Heart left ventricle (tissue), 16 donors: ENCODE measurements around the gene UBAP2. TPM values are rescaled to one million over a fixed set of nuclear protein-coding genes. Genes with fewer than 3 reads are reported as not detected.

Experiments used
- ATAC-seq, 4 donors: fragments of 200-7000 bp; cut with Tn5 transposase; one replicate each; pipeline ENCODE4 v1.9.1; 2020 to 2022; ENCODE audit warnings: moderate library complexity in 4 of 4, mild to moderate bottlenecking in 3 of 4, moderate number of reproducible peaks in 1 of 4
- DNase-seq, 5 donors: peaks; one replicate each; pipeline ENCODE4 v3.0.0-alpha.2; 2020
- H3K27ac ChIP-seq, 12 donors: fragments of 200-600 bp; sonication (generic) in 4 of 12; one replicate each; pipeline versions ENCODE4 v1.5.0 to v1.8.0; 2016 to 2022; ENCODE audit warnings: mild to moderate bottlenecking in 2 of 12
- H3K27me3 ChIP-seq, 9 donors: fragments of 200-600 bp; sonication (generic) in 2 of 9; one replicate each; pipeline versions ENCODE4 v1.5.1 to v1.8.0; 2016 to 2022; ENCODE audit warnings: mild to moderate bottlenecking in 3 of 9
- H3K36me3 ChIP-seq, 9 donors: fragments of 200-600 bp; sonication (generic) in 2 of 9; one replicate each; pipeline versions ENCODE4 v1.5.0 to v1.8.0; 2018 to 2022; ENCODE audit warnings: mild to moderate bottlenecking in 2 of 9
- H3K4me1 ChIP-seq, 12 donors: fragments of 200-600 bp; sonication (generic) in 4 of 12; one replicate each; pipeline versions ENCODE4 v1.5.0 to v1.8.0; 2016 to 2022; ENCODE audit warnings: mild to moderate bottlenecking in 3 of 12
- H3K4me3 ChIP-seq, 12 donors: fragments of 200-600 bp; sonication (generic) in 4 of 12; one replicate each; pipeline versions ENCODE4 v1.5.0 to v1.8.0; 2017 to 2022; ENCODE audit warnings: mild to moderate bottlenecking in 9 of 12, moderate library complexity in 4 of 12
- H3K9me3 ChIP-seq, 12 donors: fragments of 200-600 bp; sonication (generic) in 4 of 12; one replicate each; pipeline versions ENCODE4 v1.5.0 to v1.8.0; 2016 to 2022; ENCODE audit warnings: mild to moderate bottlenecking in 1 of 12
- POLR2A ChIP-seq, 2 donors: fragments of 450-650 bp; IDR thresholded peaks; one replicate each; pipeline ENCODE4 v1.6.1; 2017; ENCODE audit warnings: antibody characterized with exemption in 2 of 2, mild to moderate bottlenecking in 2 of 2, moderate library complexity in 2 of 2
- WGBS, 4 donors: extraction: QIAGEN DNeasy Blood & Tissue Kit in 2 of 4; methylation state at CpG; one replicate each; pipeline versions ENCODE4 v1.1.5 to v1.1.7; 2013 to 2018; 5-methylcytosine and 5-hydroxymethylcytosine counted together
- intact Hi-C, 10 donors: fragments of 100-400 bp; cut with DNase I; formaldehyde crosslinking; loops; one replicate each; pipeline versions ENCODE4 v1.11.1 to v1.14.2; 2022
- polyA plus RNA-seq, 2 donors: library from polyadenylated mRNA; stranded (reverse); fragments of 200-250 nt; gene quantifications; one replicate each; pipeline ENCODE4 v1.2.3, GENCODE V29; 2013
- total RNA-seq, 9 donors: library from RNA; depleted of rRNA in 2 of 9; stranded (reverse); fragments of >200 nt in 2 of 9; fragmentation: NEBNext Ultra II Directional in 3 of 9; extraction: Animal tissue kit (Norgen Biotek cat#: 25700) in 3 of 9; gene quantifications; one replicate each; pipeline versions ENCODE4 v1.1.0 to v1.2.4, GENCODE V29; 2016 to 2023
- TF ChIP-seq, protein P1 (sequence below), 12 donors: fragments of 200-600 bp; sonication (generic) in 4 of 12; IDR thresholded peaks; one replicate each; pipeline versions ENCODE4 v1.5.0 to v1.8.0; 2018 to 2022; ENCODE audit warnings: antibody characterized with exemption in 12 of 12, mild to moderate bottlenecking in 5 of 12
- donor health status: ischemic (EF 13 %, LVEDD 7.1; RV severe dilation, severe dysfunction).
- donor health status: healthy with polysubstance abuse.
- donor health status: DM: no; HTN: yes; CAD: no.
- donor health status: DM: no; HTN: no; CAD: no.
- donor health status: ischemic (EF 25% LVEDD 6.9; RV normal size, moderate dysfunction).
- donor health status: ischemic (EF 25% LVEDD 5.7; RV mildly dilated, moderate dysfunction).
- donor health status: healthy.
- donor health status: DM: yes; HTN: yes; CAD: no.
- donor health status: ischemic (EF 35%, LVEDD 5.7; RV mildly dilated, moderate dysfunction).
- donor health status: nonischemic (EF 11% LVEDD 7.7; RV severe dilation, severe dysfunction).
- donor health status: DM: yes; HTN: yes; CAD: no.
- donor health status: PGD.
- donor health status: ischemic (EF 29% LVEDD 5.4; RV normal size, mild dysfunction).
- donor health status: nonischemic (EF 23%, LVEDD 6.1; RV moderate dilation, normal function).

Gene UBAP2
- total and polyA plus RNA-seq, 11 donors = 12.9 to 36.2 (median 25.8) TPM

- H3K4me1 ChIP-seq = peaks cover 0 to 54% (median 33%) of the 10 kb centered on the region in 12 donors
- peak overlapping the region in 3 of 12 donors; percentile 10 to 38 (median 35) for H3K27ac ChIP-seq
These were observed 170.8 kb downstream of the UBAP2 start for GRCh38 chr9:33877727-33878489.

More at GRCh38 chr9:33877727-33878489, 170.8 kb downstream of the UBAP2 start:
- Histone ChIP-seq H3K9me3 (no peaks in the 10 kb centered on the region), H3K27me3 (no peaks in the 10 kb centered on the region), H3K36me3 (no peaks in the 10 kb centered on the region), H3K4me3 (no peak overlapping the region)
- intact Hi-C loops = loop anchor here in 2 of 10 donors (10.0 kb wide), 1 partner anchor 57 kb away; no protein-coding TSS in a partner anchor
- DNase-seq (no peak), ATAC-seq (peak in 2 of 4 donors; percentile 23 to 46)
- no peak for TF ChIP-seq POLR2A (IDR thresholded peaks at IDR 0.05)
- TF ChIP-seq, protein P1, sequence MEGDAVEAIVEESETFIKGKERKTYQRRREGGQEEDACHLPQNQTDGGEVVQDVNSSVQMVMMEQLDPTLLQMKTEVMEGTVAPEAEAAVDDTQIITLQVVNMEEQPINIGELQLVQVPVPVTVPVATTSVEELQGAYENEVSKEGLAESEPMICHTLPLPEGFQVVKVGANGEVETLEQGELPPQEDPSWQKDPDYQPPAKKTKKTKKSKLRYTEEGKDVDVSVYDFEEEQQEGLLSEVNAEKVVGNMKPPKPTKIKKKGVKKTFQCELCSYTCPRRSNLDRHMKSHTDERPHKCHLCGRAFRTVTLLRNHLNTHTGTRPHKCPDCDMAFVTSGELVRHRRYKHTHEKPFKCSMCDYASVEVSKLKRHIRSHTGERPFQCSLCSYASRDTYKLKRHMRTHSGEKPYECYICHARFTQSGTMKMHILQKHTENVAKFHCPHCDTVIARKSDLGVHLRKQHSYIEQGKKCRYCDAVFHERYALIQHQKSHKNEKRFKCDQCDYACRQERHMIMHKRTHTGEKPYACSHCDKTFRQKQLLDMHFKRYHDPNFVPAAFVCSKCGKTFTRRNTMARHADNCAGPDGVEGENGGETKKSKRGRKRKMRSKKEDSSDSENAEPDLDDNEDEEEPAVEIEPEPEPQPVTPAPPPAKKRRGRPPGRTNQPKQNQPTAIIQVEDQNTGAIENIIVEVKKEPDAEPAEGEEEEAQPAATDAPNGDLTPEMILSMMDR (IDR thresholded peaks at IDR 0.05) = no peak
- 67 to 76% (median 70%) methylated on average over 10 of the region's 10 CpGs for WGBS, 4 donors

Other genes starting within 250 kb of the UBAP2 start
- gene UBE2R2, start 231.7 kb downstream of the UBAP2 start, total RNA-seq = 10 to 100 TPM; 29.4 to 45.7 (median 40.3) TPM
- gene UBE2R2, start 231.7 kb downstream of the UBAP2 start, polyA plus RNA-seq = 10 to 100 TPM; 18.6 to 27.3 TPM
- gene DCAF12, start 77.8 kb upstream of the UBAP2 start, total RNA-seq = 10 to 100 TPM; 14.2 to 29.4 (median 16.7) TPM
- 10 to 100 TPM in 1 of 2 donors, 1 to 10 TPM in 1; 5.6 to 17.8 TPM for gene DCAF12, start 77.8 kb upstream of the UBAP2 start, polyA plus RNA-seq
- gene UBAP1, start 130.2 kb upstream of the UBAP2 start, total RNA-seq = 10 to 100 TPM; 35.1 to 55.6 (median 43.1) TPM
- gene UBAP1, start 130.2 kb upstream of the UBAP2 start, polyA plus RNA-seq = 10 to 100 TPM; 18.7 to 66.1 TPM